ENCODE measurements around the gene CD4. TPM values are rescaled to one million over a fixed set of nuclear protein-coding genes. Genes with fewer than 3 reads are reported as not detected.

The CD4 gene
- polyA plus RNA-seq, 1 of the 3 experiments (the other 2 are of a cell fraction): 0.02 TPM

DNA sequence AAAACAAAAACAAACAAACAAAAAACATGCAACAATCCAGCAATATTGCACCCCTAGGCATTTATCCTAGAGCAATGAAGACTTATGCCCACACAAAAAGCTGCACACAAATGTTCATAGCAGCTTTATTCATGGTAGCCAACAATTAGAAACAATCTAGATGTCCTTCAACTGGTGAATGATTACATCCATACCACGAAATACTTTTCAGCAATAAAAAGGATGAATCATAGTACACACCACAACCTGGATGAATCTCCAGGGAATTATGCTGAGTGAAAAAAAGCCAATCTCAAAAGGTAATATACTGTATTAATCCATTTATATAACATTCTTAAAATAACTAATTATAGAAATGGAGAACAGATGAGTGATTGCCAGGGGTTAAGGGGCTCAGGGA is 17.8 kb downstream of the CD4 start (continued):
- TF ChIP-seq PBX3 (IDR thresholded peaks at IDR 0.05) (no peak), GABPA (IDR thresholded peaks at IDR 0.05; ENCODE audit: low read depth) (no peak), RCOR1 (IDR thresholded peaks at IDR 0.05; ENCODE audit: low read length) (no peak), ZBTB33 (IDR thresholded peaks at IDR 0.05; ENCODE audit: borderline replicate concordance, low read depth) (no peak)

GRCh38 chr12:6809056-6809455 is 19.7 kb downstream of the CD4 start:
- Histone ChIP-seq H3K4me1 (ENCODE audit: control insufficient read depth in 1 of 2, insufficient read depth in 2 of 2, low read depth in 1 of 2, low read length in 1 of 2) (no peaks in the 10 kb centered on the region; a peak in 1 of 4 replicates), H3K27ac (ENCODE audit: low read depth in 2 of 2, low read length in 1 of 2) (no peak overlapping the region), H3K36me3 (replicated peaks in 1 of 2; ENCODE audit: control insufficient read depth in 1 of 2, insufficient read depth in 2 of 2, low read length in 1 of 2) (no peaks in the 10 kb centered on the region), H3K9ac (no peak overlapping the region), H3K27me3 (ENCODE audit: insufficient read depth) (no peaks in the 10 kb centered on the region), H3K79me2 (ENCODE audit: insufficient read depth) (no peaks in the 10 kb centered on the region), H3K4me2 (no peak overlapping the region), H3K9me2 (no peaks in the 10 kb centered on the region), H4K20me1 (ENCODE audit: insufficient read depth) (no peaks in the 10 kb centered on the region), H3F3A (replicated peaks; ENCODE audit: insufficient read depth) (no peaks in the 10 kb centered on the region), H3K9me3 (no peaks in the 10 kb centered on the region), H3K4me3 (ENCODE audit: low read depth in 2 of 2, low read length in 1 of 2) (no peak overlapping the region), H2AFZ (ENCODE audit: low read depth) (no peak overlapping the region; the same call in 1 of the 2 replicates)
- 83% methylated on average over 10 of the region's 10 CpGs for WGBS (ENCODE audit: low lambda C conversion rate)
- TF ChIP-seq NFIC (IDR thresholded peaks at IDR 0.05; ENCODE audit: borderline replicate concordance) (no peak), CHD2 (IDR thresholded peaks at IDR 0.05; ENCODE audit: low read length, partially characterized antibody) (no peak), YY1 (IDR thresholded peaks at IDR 0.05; ENCODE audit: low read depth) (no peak), SIN3A (IDR thresholded peaks at IDR 0.05; ENCODE audit: borderline replicate concordance, low read depth, low read length) (no peak)
- CTCF ChIA-PET: interaction anchor here (1.1 to 1.4 kb wide), 2 partner anchors 10 to 55 kb away, joined by 3 to 5 read pairs; partner anchors contain the start of gene MLF2
- POLR2A ChIA-PET: interaction anchor here (0.6 kb wide), 1 partner anchor 14 kb away, joined by 3 read pairs; no protein-coding TSS in a partner anchor
- DNase-seq: no peak

DNA sequence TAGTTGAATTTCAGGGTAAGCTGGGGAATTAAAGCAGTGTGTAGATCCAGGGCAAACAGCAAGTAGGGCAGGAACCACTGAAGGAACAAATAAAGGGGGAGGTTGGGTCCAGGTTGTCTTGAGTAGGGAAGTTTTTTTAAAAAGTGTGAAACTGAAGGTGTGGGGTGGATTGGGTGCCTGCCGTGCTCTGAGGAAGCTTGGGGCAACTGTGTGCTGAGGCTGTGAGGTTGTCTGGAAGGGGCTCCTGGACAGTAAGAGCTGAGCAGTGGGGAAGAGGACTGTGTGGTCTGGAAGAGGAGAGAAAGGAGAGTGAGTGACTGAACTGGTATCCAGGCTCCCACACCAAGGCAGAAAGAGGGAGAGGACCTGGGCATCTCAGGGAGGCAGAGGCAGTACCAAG is 21.4 kb downstream of the CD4 start:
- ChIA-PET CTCF (interaction anchor here (0.6 to 5.3 kb wide), 5 partner anchors 12 to 206 kb away, joined by 3 to 26 read pairs (median 5); partner anchors contain the start of gene MLF2), POLR2A (interaction anchor here (0.6 kb wide), 1 partner anchor 372 kb away, joined by 3 read pairs; no protein-coding TSS in a partner anchor)
- WGBS (ENCODE audit: low lambda C conversion rate): 94% methylated on average over 1 of the region's 1 CpG

More for the DNA sequence above, 21.4 kb downstream of the CD4 start:
- H3K9me3 ChIP-seq: no peaks in the 10 kb centered on the region
- H4K20me1 ChIP-seq (ENCODE audit: insufficient read depth): no peaks in the 10 kb centered on the region
- H3K9ac ChIP-seq: no peak overlapping the region
- H2AFZ ChIP-seq (ENCODE audit: low read depth): no peak overlapping the region
- no peak overlapping the region for H3K27ac ChIP-seq (ENCODE audit: low read depth in 2 of 2, low read length in 1 of 2)
- no peaks in the 10 kb centered on the region for H3K9me2 ChIP-seq
- DNase-seq: no peak
- TF ChIP-seq EP300 (IDR thresholded peaks at IDR 0.05; ENCODE audit: borderline replicate concordance in 1 of 2, low read depth in 1 of 2, low read length in 1 of 2) (no peak), MEF2A (IDR thresholded peaks at IDR 0.05; ENCODE audit: borderline replicate concordance, low read depth) (no peak)
- H3K36me3 ChIP-seq (replicated peaks in 1 of 2; ENCODE audit: control insufficient read depth in 1 of 2, insufficient read depth in 2 of 2, low read length in 1 of 2): no peaks in the 10 kb centered on the region
- peaks cover 0 to 1% of the 10 kb centered on the region in 2 experiments; a peak in 1 of 4 replicates for H3K4me1 ChIP-seq (ENCODE audit: control insufficient read depth in 1 of 2, insufficient read depth in 2 of 2, low read depth in 1 of 2, low read length in 1 of 2)
- H3F3A ChIP-seq (replicated peaks; ENCODE audit: insufficient read depth): no peaks in the 10 kb centered on the region
- H3K79me2 ChIP-seq (ENCODE audit: insufficient read depth): no peaks in the 10 kb centered on the region
- H3K4me2 ChIP-seq: no peak overlapping the region
- H3K4me3 ChIP-seq (ENCODE audit: low read depth in 2 of 2, low read length in 1 of 2): no peak overlapping the region
- no peaks in the 10 kb centered on the region for H3K27me3 ChIP-seq (ENCODE audit: insufficient read depth)
